Type B pancreatic cell (in vitro differentiated cells): Measurements from ENCODE around the gene RASA4B. TPM values are rescaled to one million over a fixed set of nuclear protein-coding genes. Genes with fewer than 3 reads are reported as not detected.

Source experiments
- DNase-seq: peaks from one replicate; pipeline ENCODE4 v3.0.0; 2021; ENCODE audit warnings: mixed read lengths; ENCODE audit not compliant: unreplicated experiment; ENCODE audit errors: extremely low spot score
- H3K27ac Mint-ChIP-seq: 2 replicates; pipeline ENCODE4 v1.8.0; 2021; ENCODE audit warnings: mild to moderate bottlenecking, mixed read lengths
- H3K27me3 Mint-ChIP-seq: 2 replicates; pipeline ENCODE4 v1.8.0; 2021; ENCODE audit warnings: mixed read lengths
- H3K36me3 Mint-ChIP-seq: 2 replicates; pipeline ENCODE4 v1.8.0; 2021; ENCODE audit warnings: mixed read lengths
- H3K4me1 Mint-ChIP-seq: one replicate; pipeline ENCODE4 v1.8.0; 2021; ENCODE audit warnings: mixed read lengths; ENCODE audit not compliant: unreplicated experiment
- H3K4me3 Mint-ChIP-seq: 2 replicates; pipeline ENCODE4 v1.8.0; 2021; ENCODE audit warnings: mild to moderate bottlenecking, mixed read lengths
- H3K9me3 Mint-ChIP-seq: 2 replicates; pipeline ENCODE4 v1.8.0; 2021; ENCODE audit warnings: mixed read lengths
- CTCF ChIP-seq: fragments of 200-600 bp; sonication (generic); conservative IDR thresholded peaks from 2 replicates; pipeline ENCODE4 v1.5.0; 2021; ENCODE audit warnings: antibody characterized with exemption, mild to moderate bottlenecking
- total RNA-seq: library from RNA; stranded (reverse); gene quantifications from 2 replicates; pipeline ENCODE4 v1.2.1, GENCODE V29; 2021; ENCODE audit warnings: low replicate concordance

Gene RASA4B
- total RNA-seq, 1 donor from 2014 or later: 7.1 TPM

- no peaks in the 10 kb centered on the region for H3K4me1 Mint-ChIP-seq
- TF ChIP-seq CTCF: no peak
- DNase-seq: no peak
- H3K27me3 Mint-ChIP-seq: no peaks in the 10 kb centered on the region
- H3K27ac Mint-ChIP-seq: no peak overlapping the region
- H3K4me3 Mint-ChIP-seq: no peak overlapping the region
- no peaks in the 10 kb centered on the region for H3K36me3 Mint-ChIP-seq
- no peaks in the 10 kb centered on the region for H3K9me3 Mint-ChIP-seq
Observed at GRCh38 chr7:102451371-102452054, 66.1 kb downstream of the RASA4B start.

GRCh38 chr7:102450242-102450641, 67.3 kb downstream of the RASA4B start:
- Mint-ChIP-seq H3K27me3 (no peaks in the 10 kb centered on the region), H3K4me1 (no peaks in the 10 kb centered on the region), H3K27ac (no peak overlapping the region), H3K4me3 (no peak overlapping the region), H3K36me3 (no peaks in the 10 kb centered on the region), H3K9me3 (no peaks in the 10 kb centered on the region)
- TF ChIP-seq CTCF: no peak
- no peak for DNase-seq

GRCh38 chr7:102449136-102449535, 68.4 kb downstream of the RASA4B start:
- no peak for DNase-seq
- Mint-ChIP-seq H3K36me3 (no peaks in the 10 kb centered on the region), H3K4me1 (no peaks in the 10 kb centered on the region), H3K9me3 (no peaks in the 10 kb centered on the region), H3K27me3 (no peaks in the 10 kb centered on the region), H3K4me3 (no peak overlapping the region), H3K27ac (no peak overlapping the region)
- TF ChIP-seq CTCF: no peak

GRCh38 chr7:102447311-102447710, 70.3 kb downstream of the RASA4B start:
- H3K4me1 Mint-ChIP-seq: no peaks in the 10 kb centered on the region
- no peak for TF ChIP-seq CTCF
- no peak overlapping the region for H3K4me3 Mint-ChIP-seq
- DNase-seq: no peak
- no peaks in the 10 kb centered on the region for H3K36me3 Mint-ChIP-seq
- H3K9me3 Mint-ChIP-seq: no peaks in the 10 kb centered on the region
- no peaks in the 10 kb centered on the region for H3K27me3 Mint-ChIP-seq
- no peak overlapping the region for H3K27ac Mint-ChIP-seq

- Mint-ChIP-seq H3K9me3 (no peaks in the 10 kb centered on the region), H3K4me1 (no peaks in the 10 kb centered on the region), H3K36me3 (no peaks in the 10 kb centered on the region), H3K4me3 (no peak overlapping the region), H3K27me3 (no peaks in the 10 kb centered on the region), H3K27ac (no peak overlapping the region)
- no peak for TF ChIP-seq CTCF
- DNase-seq: no peak
Observed at GRCh38 chr7:102446387-102447156, 71.0 kb downstream of the RASA4B start.
